HL-60 (cell line): ENCODE data around the gene QRFP.

Experiments used
- DNase-seq, 2 experiments: peaks; one replicate each; pipeline ENCODE4 v3.0.0-alpha.2; 2010 to 2020; ENCODE audit warnings: low read depth in 1 of 2, low spot score in 1 of 2
- H3K27ac ChIP-seq: fragments of 250-450 bp; sonication (Bioruptor Pico); replicated peaks from 2 replicates; pipeline ENCODE4 v1.5.1; 2020; ENCODE audit warnings: mild to moderate bottlenecking, moderate library complexity
- H3K27me3 ChIP-seq: fragments of 250-450 bp; sonication (Bioruptor Pico); 2 replicates; pipeline ENCODE4 v1.5.1; 2021; ENCODE audit warnings: mild to moderate bottlenecking, moderate library complexity; ENCODE audit not compliant: insufficient read depth, poor library complexity, severe bottlenecking
- H3K4me3 ChIP-seq: replicated peaks from 2 replicates; pipeline ENCODE4 v1.5.1; 2011; ENCODE audit warnings: mild to moderate bottlenecking, control low read depth, low read length; ENCODE audit not compliant: insufficient read depth
- CTCF ChIP-seq: IDR thresholded peaks from one replicate; pipeline ENCODE4 v1.5.1; 2011; ENCODE audit warnings: low read length, control low read depth, inconsistent platforms; ENCODE audit not compliant: insufficient read depth
- GABPA ChIP-seq: IDR thresholded peaks from 2 replicates; pipeline ENCODE4 v1.6.1; 2012; ENCODE audit warnings: low read depth
- POLR2AphosphoS5 ChIP-seq: IDR thresholded peaks from 2 replicates; pipeline ENCODE4 v1.6.1; 2012; ENCODE audit warnings: low read depth
- REST ChIP-seq: IDR thresholded peaks from 2 replicates; pipeline ENCODE4 v1.6.1; 2012; ENCODE audit warnings: low read depth; ENCODE audit not compliant: insufficient replicate concordance
- SPI1 ChIP-seq: IDR thresholded peaks from 2 replicates; pipeline ENCODE4 v1.6.1; 2012; ENCODE audit warnings: low read depth, mild to moderate bottlenecking, borderline replicate concordance

The QRFP gene

GRCh38 chr9:130908146-130908877 is 11.7 kb upstream of the QRFP start:
- TF ChIP-seq CTCF (no peak), REST (no peak), SPI1 (no peak), GABPA (no peak), POLR2AphosphoS5 (no peak)
- Histone ChIP-seq H3K27me3 (no peaks in the 10 kb centered on the region), H3K27ac (no peak overlapping the region), H3K4me3 (no peak overlapping the region)
- DNase-seq: no peak

GRCh38 chr9:130906735-130907416 is 10.3 kb upstream of the QRFP start:
- H3K4me3 ChIP-seq: no peak overlapping the region
- no peak overlapping the region for H3K27ac ChIP-seq
- TF ChIP-seq GABPA (no peak), CTCF (no peak), POLR2AphosphoS5 (no peak), SPI1 (no peak), REST (no peak)

GRCh38 chr9:130905902-130906734 is 9.5 kb upstream of the QRFP start:
- no peak for TF ChIP-seq SPI1
- TF ChIP-seq POLR2AphosphoS5: no peak
- no peak for TF ChIP-seq REST
- TF ChIP-seq CTCF: no peak
- no peak for TF ChIP-seq GABPA
- no peak for DNase-seq
- Histone ChIP-seq H3K4me3 (no peak overlapping the region), H3K27ac (no peak overlapping the region), H3K27me3 (no peaks in the 10 kb centered on the region)

More at GRCh38 chr9:130906735-130907416, 10.3 kb upstream of the QRFP start:
- H3K27me3 ChIP-seq: no peaks in the 10 kb centered on the region
- DNase-seq: no peak
